ENCODE measurements around the gene ZSWIM2.

DNA sequence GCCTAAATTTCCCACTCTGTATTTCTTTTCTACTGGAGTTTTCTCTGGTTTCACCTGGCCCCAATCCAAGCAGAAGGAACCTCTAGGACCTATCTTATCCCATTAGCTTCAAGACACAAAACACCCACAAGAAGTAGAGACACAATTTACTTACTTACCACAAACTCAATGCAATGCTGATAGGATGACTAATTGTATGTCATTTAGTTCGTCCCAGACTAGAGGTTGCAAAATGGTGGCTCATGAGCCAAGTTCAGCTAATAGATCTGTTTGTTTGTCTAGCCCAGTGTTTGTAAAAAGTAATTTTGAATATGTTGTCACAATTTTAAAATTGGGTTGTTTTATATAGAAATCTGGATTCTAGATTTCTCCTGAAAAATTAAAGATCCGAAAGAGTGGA is 34.7 kb upstream of the ZSWIM2 start:
- no peak for TF ChIP-seq POLR2A (IDR thresholded peaks at IDR 0.05)
- TF ChIP-seq CTCF (IDR thresholded peaks at IDR 0.05): no peak
